HT-29 (cell line): ENCODE results near the gene PRKCB. TPM values are rescaled to one million over a fixed set of nuclear protein-coding genes. Genes with fewer than 3 reads are reported as not detected.
"Not testable (repeated sequence)": the region's sequence is repeated elsewhere in the genome, so short reads cannot be mapped to it uniquely, and the experiment has no call there.

Experiments
- DNase-seq: peaks from one replicate; pipeline ENCODE4 v3.0.0-alpha.2; 2015; ENCODE audit warnings: low spot score
- total RNA-seq: library from RNA; depleted of rRNA; stranded (reverse); fragments of >200 nt; shearing (Covaris generic); gene quantifications from 2 replicates; pipeline ENCODE4 v1.2.3, GENCODE V29; 2014

PRKCB gene
- total RNA-seq, 1 experiment from 2014 or later, result not detected

DNA sequence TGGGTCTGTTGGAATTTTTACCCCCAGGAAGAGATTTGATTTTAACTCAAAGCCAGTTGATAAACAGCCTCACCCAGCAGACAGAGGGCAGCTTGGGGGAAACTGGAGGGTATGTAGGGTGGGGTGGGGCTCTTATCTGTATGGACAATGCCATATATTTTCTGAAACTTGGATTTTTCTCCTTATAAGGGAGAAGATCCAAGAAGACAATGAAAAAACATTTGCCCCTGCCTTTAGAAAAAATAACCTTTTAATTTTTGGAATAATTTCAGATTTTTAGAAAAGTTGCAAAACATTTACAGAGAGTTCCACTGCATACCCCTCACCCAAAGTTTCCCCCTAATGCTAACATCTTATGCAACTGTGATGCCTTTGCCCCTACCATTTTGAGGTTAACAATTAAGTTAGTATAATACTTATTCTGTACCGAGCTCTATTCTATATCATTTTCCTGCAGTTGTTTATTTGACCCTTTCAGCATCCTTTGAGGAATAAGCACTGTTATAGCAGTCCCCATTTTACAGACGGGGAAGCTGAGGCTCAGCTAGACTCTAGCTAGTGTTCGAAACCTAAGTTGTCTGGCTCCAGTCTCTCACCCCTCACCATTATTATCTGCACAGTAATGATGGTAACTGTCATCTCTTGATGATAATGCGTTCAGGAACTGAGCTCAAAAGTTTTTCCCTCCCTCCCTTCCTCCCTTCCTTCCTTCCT, 66.4 kb downstream of the PRKCB start:
- DNase-seq, result no peak

DNA sequence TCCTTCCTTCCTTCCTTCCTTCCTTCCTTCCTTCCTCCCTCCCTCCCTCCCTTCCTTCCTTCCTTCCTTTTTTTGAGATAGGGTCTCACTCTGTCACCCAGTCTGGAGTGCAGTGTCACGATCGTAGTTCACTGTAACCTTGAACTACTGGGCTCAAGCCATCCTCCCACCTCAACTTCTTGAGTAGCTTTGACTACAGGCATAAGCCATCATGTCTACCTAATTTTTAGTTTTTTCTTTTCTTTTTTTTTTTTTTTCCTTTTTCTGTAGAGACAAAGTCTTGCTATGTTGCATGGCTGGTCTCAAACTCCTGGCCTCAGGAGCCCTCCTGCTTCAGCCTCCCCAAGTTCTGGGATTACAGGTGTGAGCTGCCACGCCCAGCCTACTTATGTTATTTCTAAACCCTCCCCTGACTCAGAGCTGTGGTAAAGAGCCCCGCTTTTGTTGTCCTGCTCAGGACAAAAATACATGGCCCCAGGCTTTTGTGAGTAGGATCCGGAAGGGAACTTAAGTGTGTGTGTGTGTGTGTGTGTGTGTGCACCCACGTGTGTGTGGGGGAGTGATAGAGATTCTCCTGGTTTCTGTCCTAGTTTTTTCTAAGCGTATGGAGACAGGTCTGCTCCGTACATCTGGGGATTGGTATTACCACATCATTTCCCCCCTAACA, 67.1 kb downstream of the PRKCB start:
- DNase-seq, result no peak

DNA sequence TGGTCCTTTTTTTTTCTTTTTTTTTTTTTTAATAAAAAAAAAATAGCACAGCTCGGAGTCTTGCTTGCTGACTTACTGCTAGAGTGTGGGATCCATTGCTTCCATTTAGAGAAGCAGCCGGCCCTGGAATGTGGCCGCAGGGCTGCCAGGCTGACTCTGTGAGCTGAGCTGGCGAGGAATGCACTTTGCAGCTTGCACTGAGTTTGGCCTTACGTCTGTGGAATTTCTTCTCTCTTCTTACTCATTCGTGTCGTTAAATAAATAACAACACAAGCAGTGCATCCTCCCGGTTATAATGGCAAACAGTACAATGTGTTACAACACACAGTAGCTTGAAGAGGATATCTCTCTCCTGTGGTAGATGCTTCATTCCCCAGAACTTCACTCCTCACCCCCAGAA, 69.2 kb downstream of the PRKCB start:
- DNase-seq, result no peak

DNA sequence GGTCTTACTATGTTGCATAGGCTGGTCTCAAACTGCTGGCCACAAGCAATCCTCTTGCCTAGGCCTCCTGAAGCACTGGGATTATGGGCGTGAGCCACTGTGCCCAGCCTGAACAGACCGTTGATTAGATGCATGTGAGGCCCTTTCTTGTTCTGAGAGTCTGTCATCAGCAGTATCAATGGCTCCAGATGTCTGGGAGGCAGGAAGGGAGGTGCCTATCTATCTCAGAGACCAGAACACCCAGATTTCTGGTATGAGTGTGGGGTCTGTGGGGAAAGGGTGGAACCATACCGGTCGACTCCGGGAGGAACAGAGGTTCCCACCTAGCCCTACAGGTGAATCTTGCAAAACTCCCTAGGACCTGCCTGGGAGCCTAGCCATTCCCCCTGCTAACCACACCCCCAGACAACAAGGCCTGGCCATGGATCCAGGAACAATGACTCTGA, 71.7 kb downstream of the PRKCB start:
- DNase-seq, result no peak

DNA sequence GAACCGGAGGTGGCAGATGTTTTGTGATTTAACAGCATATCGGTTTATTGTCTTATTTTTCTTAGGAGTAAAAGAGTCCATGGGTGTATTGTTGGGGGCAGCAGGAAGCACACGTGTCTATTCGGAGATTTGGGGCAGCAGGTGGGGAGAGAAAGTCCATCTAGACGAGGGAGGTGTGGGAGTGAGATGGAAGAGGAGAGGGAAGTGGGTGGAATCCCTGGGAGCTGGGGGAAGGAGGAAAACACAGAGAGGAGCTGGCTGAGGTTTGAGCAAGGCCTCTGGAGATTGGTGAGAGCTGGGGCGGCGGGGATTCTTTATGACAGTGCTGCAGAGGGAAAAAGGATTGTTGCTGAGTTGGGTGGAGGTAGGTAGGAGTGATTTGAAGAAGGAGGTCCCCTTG, 72.1 kb downstream of the PRKCB start:
- no peak for DNase-seq

DNA sequence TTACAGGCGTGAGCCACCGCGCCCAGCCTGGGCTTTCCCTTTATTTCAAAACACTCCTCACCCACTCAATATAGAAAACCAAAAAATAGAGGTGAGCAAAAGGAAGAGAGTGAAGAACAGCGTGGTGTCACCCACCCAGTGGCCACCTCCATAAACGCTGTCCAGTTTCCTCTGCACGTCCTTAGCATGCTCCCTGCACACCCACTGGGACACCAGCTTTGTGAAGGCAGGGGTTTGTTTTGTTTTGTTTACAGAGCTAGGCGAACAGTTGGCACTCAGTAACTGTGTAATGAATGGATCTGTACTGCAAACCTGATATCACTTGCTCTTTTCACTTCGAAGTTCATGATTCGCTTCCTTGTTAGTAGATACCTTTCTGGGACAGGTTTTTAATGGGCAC, 73.0 kb downstream of the PRKCB start:
- DNase-seq, result no peak

DNA sequence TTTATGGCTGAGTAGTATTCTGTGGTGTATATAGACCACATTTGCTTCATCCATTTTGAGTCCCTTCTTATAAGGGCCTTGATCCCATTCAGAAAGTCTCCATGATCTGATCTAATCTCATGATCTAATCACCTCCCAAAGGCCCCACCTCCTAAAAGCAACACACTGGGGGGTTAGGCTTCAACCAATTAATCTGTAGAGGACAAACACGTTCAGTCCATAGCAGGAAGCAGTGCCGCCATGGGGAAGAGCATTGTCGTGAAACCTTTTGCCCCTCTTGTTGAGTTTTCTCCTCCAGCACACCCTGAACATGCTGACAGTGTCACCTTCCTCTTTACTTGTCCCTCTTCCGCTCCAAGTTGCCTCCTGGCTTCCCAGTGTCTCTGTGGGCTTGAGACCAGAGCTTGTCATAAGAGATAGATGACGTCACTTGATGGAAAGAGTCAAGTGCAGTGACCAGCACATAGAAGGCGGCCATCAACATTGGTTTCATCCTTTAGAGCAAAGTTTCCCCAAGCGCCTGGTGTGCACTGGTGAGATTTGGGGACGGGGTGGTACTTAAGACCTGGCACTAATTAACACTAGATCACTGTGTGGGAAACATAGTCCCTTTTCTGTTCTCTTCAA, 74.1 kb downstream of the PRKCB start:
- DNase-seq, result no peak

DNA sequence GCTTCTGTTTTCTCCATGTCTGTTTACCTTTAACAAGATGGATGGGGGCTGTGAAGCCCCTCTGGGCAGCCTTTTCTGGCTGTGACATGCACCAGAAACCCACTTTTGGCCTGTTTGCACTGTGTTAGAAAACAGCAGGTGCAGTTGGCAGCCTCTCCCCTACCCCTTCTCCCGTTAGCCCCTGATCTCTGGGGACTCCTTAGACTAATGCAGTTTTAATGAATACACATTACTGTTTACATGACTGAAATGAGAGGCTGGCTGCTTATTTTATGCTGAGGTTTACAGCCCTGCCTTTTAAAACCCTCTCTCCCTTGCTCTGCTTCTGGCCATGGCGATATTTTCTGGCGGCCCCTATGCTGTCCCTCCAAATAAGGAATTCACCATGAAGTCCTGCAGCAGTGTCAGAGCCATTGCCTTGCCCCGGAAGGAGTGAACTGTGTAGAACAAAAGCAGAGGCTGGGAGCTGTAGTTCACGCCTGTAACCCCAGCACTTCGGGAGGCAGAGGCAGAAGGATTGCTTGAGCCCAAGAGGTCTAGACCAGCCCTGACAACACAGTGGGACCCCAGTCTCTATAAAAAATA, 79.3 kb downstream of the PRKCB start:
- no peak for DNase-seq

DNA sequence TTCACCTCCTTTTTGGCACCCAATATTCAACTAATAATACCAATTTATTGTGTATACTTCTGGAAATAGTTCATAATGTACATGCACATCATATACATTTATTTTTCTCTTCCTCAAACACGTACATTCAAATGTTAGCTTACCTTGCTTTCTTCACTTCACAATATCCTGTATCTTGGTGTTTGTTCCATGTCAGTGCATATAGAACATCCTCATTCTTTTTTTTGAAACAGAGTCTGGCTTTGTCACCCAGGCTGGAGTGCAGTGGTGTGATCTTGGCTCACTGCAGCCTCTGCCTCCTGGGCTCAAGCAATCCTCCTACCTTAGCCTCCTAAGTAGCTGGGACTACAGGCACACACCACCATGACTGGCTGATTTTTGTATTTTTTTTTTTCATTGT, 80.8 kb downstream of the PRKCB start:
- not testable (repeated sequence) for DNase-seq

DNA sequence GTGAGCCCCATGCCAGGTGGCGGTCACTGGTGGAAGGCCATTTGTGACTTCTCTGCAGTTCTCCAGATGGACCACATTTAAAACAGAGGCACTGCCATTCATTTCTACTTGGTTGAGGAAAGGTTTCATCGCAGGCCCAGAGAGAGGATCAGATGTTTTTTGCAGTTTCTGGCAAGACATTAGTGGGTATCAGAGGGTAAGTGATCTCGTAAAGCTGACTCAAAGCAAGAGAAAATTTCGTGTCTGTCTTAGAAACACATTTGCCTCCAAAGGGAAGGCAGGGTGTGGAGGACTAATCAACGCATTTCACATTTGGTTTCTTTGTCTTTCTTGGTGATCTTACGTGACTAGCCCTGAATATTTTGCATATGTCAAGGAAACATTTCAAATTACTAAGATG, 81.8 kb downstream of the PRKCB start:
- DNase-seq, result no peak

DNA sequence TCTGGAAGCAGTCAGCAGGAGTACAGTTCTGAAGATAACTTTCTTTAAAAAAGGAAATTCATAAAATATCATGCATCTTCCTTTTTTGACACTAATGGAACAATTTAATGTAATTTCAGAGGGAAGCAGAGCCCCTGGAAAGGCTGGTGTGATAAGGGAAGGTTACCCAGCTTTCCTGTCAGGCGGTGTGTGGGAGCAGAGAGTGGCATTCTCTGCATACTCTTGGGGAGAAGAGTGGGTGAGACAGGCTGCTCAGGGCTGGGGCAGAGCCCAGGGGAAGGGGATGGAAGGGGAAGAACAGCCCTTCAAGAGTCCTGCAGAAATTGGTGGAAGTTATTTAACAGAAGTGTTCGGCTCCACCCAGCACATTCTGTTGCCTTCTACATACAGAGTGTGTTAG, 84.7 kb downstream of the PRKCB start:
- no peak for DNase-seq

DNA sequence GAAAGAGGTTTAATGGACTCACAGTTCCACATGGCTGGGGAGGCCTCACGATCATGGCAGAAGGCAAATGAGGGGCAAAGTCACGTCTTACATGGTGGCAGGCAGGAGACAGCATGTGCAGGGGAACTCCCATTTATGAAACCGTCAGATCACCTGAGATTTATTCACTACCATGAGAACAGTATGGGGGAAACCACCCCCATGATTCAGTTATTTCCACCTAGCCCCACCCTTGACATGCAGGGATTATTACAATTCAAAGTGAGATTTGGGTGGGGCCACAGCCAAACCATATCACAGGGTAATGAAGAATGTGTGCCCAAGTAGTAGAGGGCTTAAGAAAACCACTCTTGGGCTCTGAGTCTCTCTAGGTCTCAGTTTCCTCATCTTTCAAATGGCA, 85.1 kb downstream of the PRKCB start:
- DNase-seq, result no peak

DNA sequence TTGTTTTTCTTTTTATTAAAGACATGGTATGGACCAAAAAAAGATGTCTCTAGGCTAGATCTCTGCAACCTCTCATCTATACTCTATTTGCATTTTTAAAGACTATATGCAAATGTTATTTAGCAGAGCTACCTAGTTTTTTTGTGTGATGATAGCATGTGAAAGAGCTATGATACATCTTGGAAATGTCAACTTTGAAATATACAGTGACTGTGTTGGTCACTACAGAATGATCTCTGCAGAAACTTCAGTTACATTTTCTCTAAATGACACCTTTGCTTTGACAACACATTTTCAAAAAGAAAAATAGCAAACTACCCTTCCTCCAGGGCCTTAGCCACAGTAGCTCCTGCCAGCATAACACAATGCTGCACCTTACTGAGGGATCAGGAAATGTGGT, 86.6 kb downstream of the PRKCB start:
- DNase-seq, result no peak

DNA sequence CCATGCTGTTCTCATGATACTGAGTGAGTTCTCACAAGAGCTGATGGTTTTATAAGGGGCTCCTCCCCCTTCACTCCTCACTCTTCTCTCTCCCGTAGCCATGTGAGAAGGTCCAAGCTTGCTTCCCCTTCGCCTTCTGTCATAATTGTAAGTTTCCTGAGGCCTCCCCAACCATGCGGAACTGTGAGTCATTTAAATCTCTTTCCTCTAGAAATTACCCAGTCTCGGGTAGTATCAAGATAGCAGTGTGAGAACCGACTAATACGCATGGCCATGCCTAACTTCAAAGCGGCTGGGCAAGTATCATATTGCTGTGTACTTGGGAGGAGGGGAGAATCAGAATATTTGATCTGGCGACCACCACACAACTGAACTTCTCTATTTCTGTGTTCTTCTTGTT, 88.3 kb downstream of the PRKCB start:
- no peak for DNase-seq

DNA sequence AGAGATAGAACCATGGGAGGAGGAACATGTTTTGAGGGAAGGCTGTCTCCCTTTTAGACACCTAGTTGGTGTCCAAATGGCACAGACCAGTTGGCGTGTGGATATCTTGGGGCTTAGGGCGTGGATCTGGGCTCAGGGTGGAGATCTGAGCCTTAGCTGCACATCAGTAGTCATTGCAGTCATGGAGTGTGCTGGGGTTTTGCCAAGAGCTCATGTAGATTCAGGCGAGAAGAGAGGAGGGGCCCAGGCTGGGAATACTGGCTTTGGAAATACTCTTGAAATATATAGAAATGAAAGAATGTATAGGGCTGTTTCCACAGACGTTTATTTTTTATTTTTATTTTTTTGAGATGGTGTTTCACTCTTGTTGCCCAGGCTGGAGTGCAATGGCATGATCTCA, 92.0 kb downstream of the PRKCB start:
- no peak for DNase-seq

DNA sequence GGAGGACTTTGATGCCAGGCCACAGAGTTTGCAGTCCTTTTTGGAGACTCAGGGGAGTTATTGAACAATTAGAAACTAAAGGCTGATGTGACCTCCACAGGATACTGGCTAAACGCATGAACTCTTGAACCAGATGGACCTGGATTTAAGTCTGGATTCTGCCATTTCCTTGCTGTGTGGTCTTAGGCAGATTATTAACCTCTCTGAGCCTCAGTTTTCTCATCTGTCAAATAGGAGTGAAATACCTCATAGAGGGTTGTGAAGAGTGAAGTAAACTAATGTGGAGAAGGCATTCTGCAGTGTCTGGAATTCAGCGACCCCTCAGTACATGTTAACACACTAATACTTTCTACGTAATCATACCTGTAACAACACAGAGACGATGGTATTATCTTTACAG, 93.5 kb downstream of the PRKCB start:
- no peak for DNase-seq

DNA sequence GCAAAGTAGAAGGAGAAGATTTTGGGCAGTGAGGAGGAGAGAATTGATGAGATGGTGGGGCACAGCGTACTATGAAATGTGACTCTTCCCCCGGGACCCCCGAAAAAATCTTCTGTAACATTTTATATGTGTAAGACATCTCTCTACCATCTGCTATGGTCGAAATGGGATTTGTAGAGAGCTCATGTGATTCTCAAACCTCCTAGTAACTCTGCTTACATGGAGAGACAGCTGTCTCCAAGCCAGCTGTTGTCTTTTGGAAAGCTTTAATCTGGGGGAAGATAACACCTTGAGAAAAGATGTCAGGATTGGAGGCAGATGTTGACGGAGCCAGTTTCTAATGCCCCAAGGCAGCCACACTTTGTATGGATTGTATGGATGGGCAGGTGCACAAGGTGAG, 94.1 kb downstream of the PRKCB start:
- no peak for DNase-seq

DNA sequence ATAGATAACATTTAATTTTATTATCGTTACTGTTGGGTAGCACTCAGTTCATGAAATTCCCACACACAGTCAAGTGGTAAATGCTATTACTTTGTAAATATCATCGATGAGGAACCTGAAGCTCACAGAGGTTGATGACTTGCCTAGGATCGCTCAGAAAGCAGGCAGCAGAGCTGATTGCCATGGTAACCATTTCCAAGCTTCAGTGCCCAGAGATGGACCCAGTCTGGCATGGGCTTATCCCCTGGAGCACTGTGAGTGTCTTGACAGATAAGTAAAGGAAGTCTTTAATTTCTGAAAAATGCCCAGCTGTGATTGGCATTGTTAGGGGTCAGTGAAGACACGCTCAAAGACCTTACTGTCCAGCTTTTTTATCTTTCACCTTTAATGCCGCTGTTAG, 95.0 kb downstream of the PRKCB start:
- DNase-seq, result no peak

DNA sequence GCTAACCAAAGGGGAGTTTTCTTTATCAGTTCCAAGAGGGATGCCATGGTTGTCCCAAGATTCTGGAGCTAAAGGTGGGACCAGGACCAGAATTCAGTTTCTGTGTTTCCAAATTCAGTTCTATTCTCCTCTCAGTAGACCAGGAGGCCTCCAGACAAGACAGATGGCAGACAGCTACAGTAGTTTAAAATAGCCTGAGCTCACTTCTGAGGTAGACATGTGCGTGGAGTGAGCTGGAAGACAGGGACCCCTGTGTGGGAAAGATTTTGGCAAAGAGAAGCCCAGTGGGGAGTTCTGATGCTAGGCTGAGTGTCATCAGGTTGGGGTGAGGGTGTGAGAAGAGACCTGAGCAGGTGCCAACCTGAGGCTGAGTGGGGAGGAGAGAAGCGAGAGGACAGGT, 95.4 kb downstream of the PRKCB start:
- DNase-seq, result no peak

DNA sequence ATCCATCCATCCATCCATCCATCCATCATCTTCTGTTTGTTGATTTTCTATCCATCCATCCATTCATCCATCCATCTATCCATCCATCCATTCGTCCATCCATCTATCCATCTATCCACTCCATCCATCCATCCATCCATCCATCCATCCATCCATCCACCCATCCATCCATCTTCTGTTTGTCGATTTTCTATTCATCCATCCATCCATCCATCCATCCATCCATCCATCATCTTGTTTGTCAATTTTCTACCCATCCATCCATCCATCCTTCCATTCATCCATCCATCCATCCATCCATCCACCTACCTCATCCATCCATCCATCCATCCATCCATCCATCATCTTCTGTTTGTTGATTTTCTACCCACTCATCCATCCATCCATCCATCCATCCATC, 97.9 kb downstream of the PRKCB start:
- not testable (repeated sequence) for DNase-seq

DNA sequence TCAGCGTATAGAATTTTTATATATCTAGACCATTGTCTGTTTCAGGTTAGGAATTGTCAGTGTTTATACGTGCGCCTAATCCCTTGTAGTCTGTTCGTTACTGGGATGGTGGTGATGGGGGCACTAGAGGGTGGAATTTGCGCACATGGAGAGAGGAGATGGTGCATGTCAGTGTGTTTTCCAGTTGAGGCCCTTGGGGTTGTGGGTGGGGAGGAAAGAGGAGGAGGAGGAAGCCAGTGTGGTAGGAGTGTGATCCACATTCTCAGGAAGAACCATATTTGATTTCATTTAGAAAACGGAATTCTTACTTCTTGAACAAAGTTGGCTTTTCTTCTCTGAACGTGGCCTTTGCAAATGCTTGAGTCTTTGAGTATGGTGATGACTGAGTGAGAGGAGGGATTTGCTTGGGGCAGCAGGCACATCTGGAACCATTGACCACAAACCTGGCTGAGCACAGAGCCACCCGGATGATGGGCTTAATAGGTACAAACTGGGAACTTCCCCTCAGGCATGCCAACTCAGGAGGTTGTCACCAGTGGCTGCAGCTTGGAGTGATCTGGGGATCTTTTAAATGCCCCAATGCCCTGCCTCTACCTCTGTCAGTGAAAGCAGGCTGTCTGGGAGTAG, 98.9 kb downstream of the PRKCB start:
- DNase-seq, result no peak

DNA sequence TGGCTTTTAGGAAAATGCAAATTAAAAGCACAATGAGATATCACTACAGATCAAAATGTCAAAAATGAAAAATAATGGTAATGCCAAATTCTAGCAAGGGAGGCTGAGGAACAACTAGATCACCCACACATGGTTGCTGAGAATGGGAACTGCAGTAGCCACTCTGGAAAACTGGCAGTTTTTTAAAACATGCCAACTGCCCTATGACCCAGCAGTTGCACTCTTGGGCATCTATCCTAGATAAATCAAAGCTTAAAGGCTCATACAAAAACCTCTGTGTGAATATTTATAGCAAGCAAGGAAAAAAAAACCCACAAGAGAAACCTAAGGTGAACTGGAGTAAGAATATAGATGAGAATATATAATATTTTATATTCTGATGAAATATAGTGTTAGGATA, 104.3 kb downstream of the PRKCB start:
- no peak for DNase-seq
